ENCODE results near the gene PTPN23.

The PTPN23 gene, protein sequence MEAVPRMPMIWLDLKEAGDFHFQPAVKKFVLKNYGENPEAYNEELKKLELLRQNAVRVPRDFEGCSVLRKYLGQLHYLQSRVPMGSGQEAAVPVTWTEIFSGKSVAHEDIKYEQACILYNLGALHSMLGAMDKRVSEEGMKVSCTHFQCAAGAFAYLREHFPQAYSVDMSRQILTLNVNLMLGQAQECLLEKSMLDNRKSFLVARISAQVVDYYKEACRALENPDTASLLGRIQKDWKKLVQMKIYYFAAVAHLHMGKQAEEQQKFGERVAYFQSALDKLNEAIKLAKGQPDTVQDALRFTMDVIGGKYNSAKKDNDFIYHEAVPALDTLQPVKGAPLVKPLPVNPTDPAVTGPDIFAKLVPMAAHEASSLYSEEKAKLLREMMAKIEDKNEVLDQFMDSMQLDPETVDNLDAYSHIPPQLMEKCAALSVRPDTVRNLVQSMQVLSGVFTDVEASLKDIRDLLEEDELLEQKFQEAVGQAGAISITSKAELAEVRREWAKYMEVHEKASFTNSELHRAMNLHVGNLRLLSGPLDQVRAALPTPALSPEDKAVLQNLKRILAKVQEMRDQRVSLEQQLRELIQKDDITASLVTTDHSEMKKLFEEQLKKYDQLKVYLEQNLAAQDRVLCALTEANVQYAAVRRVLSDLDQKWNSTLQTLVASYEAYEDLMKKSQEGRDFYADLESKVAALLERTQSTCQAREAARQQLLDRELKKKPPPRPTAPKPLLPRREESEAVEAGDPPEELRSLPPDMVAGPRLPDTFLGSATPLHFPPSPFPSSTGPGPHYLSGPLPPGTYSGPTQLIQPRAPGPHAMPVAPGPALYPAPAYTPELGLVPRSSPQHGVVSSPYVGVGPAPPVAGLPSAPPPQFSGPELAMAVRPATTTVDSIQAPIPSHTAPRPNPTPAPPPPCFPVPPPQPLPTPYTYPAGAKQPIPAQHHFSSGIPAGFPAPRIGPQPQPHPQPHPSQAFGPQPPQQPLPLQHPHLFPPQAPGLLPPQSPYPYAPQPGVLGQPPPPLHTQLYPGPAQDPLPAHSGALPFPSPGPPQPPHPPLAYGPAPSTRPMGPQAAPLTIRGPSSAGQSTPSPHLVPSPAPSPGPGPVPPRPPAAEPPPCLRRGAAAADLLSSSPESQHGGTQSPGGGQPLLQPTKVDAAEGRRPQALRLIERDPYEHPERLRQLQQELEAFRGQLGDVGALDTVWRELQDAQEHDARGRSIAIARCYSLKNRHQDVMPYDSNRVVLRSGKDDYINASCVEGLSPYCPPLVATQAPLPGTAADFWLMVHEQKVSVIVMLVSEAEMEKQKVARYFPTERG (N-terminal part only)

GRCh38 chr3:47380601-47381316 is at the start of gene PTPN23:
Gene PTPN23, plus strand, starts transcription at chr3:47381021. Its CDS starts 76 bp downstream, at chr3:47381097.
- H3K79me2 ChIP-seq (ENCODE audit: low read length) = peaks cover 59% of the 10 kb centered on the region
- H3K27me3 ChIP-seq (replicated peaks; ENCODE audit: insufficient read depth, low read length) = no peaks in the 10 kb centered on the region
- H3K27ac ChIP-seq (ENCODE audit: low read length) = peak within 1 kb of the TSS; percentile 83
- H3K4me1 ChIP-seq (ENCODE audit: low read length) = peaks cover 10% of the 10 kb centered on the region
- H3K36me3 ChIP-seq (replicated peaks; ENCODE audit: insufficient read depth, low read length) = no peaks in the 10 kb centered on the region
- DNase-seq = peak; percentile 99
- peak within 1 kb of the TSS; percentile 94 for H3K9ac ChIP-seq (ENCODE audit: low read length)
- no peaks in the 10 kb centered on the region for H3K9me3 ChIP-seq (replicated peaks; ENCODE audit: insufficient read depth, low read length)
- H3K9me2 ChIP-seq (replicated peaks; ENCODE audit: insufficient read depth, low read length) = no peaks in the 10 kb centered on the region
- peaks cover 4% of the 10 kb centered on the region; the same call in 1 of the 2 replicates for H3F3A ChIP-seq (ENCODE audit: insufficient read depth, low read length)
- H2AFZ ChIP-seq (ENCODE audit: low read length) = peak within 1 kb of the TSS; percentile 58
- peak within 1 kb of the TSS; percentile 84 for H3K4me2 ChIP-seq (ENCODE audit: low read depth, low read length)
- TF ChIP-seq EZH2phosphoT487 (IDR thresholded peaks at IDR 0.05; ENCODE audit: low read length) (no peak), EZH2 (optimal IDR thresholded peaks at IDR 0.05; ENCODE audit: low read depth, low read length) (no peak)
- TF ChIP-seq, protein P1, sequence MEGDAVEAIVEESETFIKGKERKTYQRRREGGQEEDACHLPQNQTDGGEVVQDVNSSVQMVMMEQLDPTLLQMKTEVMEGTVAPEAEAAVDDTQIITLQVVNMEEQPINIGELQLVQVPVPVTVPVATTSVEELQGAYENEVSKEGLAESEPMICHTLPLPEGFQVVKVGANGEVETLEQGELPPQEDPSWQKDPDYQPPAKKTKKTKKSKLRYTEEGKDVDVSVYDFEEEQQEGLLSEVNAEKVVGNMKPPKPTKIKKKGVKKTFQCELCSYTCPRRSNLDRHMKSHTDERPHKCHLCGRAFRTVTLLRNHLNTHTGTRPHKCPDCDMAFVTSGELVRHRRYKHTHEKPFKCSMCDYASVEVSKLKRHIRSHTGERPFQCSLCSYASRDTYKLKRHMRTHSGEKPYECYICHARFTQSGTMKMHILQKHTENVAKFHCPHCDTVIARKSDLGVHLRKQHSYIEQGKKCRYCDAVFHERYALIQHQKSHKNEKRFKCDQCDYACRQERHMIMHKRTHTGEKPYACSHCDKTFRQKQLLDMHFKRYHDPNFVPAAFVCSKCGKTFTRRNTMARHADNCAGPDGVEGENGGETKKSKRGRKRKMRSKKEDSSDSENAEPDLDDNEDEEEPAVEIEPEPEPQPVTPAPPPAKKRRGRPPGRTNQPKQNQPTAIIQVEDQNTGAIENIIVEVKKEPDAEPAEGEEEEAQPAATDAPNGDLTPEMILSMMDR (IDR thresholded peaks at IDR 0.05; ENCODE audit: low read length) = no peak
- H3K4me3 ChIP-seq (ENCODE audit: low read length) = peak within 1 kb of the TSS; percentile 91
- peaks cover 10% of the 10 kb centered on the region; the same call in 1 of the 2 replicates for H4K20me1 ChIP-seq (ENCODE audit: insufficient read depth, low read length)

DNA sequence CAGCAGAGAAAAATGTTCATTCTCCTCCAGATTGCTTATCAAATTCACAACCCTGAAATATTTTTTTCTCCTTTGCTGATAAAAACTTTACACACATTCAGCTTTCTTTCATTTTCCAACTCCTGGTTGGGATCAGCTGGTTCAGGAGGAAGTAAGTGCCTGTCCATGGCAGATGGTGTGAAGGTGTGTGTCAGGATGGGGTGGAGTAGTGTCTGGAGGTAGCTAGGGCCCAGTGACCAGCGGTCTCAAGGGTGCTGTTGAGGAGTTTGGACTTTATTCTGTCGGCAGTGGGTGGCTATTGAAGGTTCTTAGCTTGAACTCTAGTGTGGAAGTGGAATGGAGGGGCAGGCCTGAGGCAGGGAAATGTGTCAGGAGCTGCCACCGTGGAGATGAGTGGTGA is 46.9 kb upstream of the PTPN23 start:
- H3F3A ChIP-seq (ENCODE audit: insufficient read depth, low read length) = no peaks in the 10 kb centered on the region
- no peak overlapping the region for H2AFZ ChIP-seq (ENCODE audit: low read length)
- H3K4me1 ChIP-seq (ENCODE audit: low read length) = no peaks in the 10 kb centered on the region
- H3K4me2 ChIP-seq (ENCODE audit: low read depth, low read length) = no peak overlapping the region
- H3K9me2 ChIP-seq (replicated peaks; ENCODE audit: insufficient read depth, low read length) = no peaks in the 10 kb centered on the region
- no peak overlapping the region for H3K9ac ChIP-seq (ENCODE audit: low read length)
- no peak overlapping the region for H3K4me3 ChIP-seq (ENCODE audit: low read length)
- TF ChIP-seq EZH2 (optimal IDR thresholded peaks at IDR 0.05; ENCODE audit: low read depth, low read length) (no peak), EZH2phosphoT487 (IDR thresholded peaks at IDR 0.05; ENCODE audit: low read length) (no peak)
- TF ChIP-seq, protein P1 (IDR thresholded peaks at IDR 0.05; ENCODE audit: low read length) = no peak
- no peaks in the 10 kb centered on the region for H3K79me2 ChIP-seq (ENCODE audit: low read length)
- H3K36me3 ChIP-seq (replicated peaks; ENCODE audit: insufficient read depth, low read length) = no peaks in the 10 kb centered on the region; the same call in none of the 2 replicates
- H4K20me1 ChIP-seq (ENCODE audit: insufficient read depth, low read length) = no peaks in the 10 kb centered on the region
- H3K9me3 ChIP-seq (replicated peaks; ENCODE audit: insufficient read depth, low read length) = no peaks in the 10 kb centered on the region
- DNase-seq = no peak
- H3K27me3 ChIP-seq (replicated peaks; ENCODE audit: insufficient read depth, low read length) = no peaks in the 10 kb centered on the region
- no peak overlapping the region for H3K27ac ChIP-seq (ENCODE audit: low read length)

DNA sequence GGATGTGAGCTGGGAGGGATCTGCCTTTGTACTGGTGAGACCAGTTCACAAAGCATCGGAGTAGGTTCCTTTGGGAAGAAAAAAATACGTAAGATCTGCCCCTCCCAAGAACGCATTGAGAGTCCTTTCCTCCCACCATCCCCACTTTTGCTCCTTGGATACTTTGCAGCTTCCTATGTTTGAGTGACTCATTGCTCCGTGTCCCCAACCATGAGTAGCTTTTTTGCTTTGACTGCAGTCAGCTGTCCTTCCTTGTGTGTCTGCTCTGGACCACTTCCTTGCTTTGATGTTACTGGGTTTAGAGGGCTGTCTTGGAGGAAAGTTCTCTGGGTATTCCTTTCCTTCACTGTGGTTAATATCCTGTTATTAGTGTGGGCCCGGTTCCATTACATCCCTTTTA is 43.2 kb upstream of the PTPN23 start:
- H3K36me3 ChIP-seq (replicated peaks; ENCODE audit: insufficient read depth, low read length) = no peaks in the 10 kb centered on the region; the same call in none of the 2 replicates

More for the DNA sequence above, 43.2 kb upstream of the PTPN23 start:
- Histone ChIP-seq H3K9me2 (replicated peaks; ENCODE audit: insufficient read depth, low read length) (no peaks in the 10 kb centered on the region), H3K4me2 (ENCODE audit: low read depth, low read length) (no peak overlapping the region), H3K27ac (ENCODE audit: low read length) (no peak overlapping the region), H4K20me1 (ENCODE audit: insufficient read depth, low read length) (no peaks in the 10 kb centered on the region), H3K4me3 (ENCODE audit: low read length) (no peak overlapping the region), H3K4me1 (ENCODE audit: low read length) (no peaks in the 10 kb centered on the region), H3K27me3 (replicated peaks; ENCODE audit: insufficient read depth, low read length) (no peaks in the 10 kb centered on the region), H3K9me3 (replicated peaks; ENCODE audit: insufficient read depth, low read length) (no peaks in the 10 kb centered on the region), H3K9ac (ENCODE audit: low read length) (no peak overlapping the region), H2AFZ (ENCODE audit: low read length) (no peak overlapping the region), H3K79me2 (ENCODE audit: low read length) (no peaks in the 10 kb centered on the region), H3F3A (ENCODE audit: insufficient read depth, low read length) (no peaks in the 10 kb centered on the region)
- no peak for DNase-seq
- TF ChIP-seq EZH2 (optimal IDR thresholded peaks at IDR 0.05; ENCODE audit: low read depth, low read length) = no peak
- TF ChIP-seq, protein P1 (IDR thresholded peaks at IDR 0.05; ENCODE audit: low read length) = no peak
- no peak for TF ChIP-seq EZH2phosphoT487 (IDR thresholded peaks at IDR 0.05; ENCODE audit: low read length)
